Adrenal gland (tissue), 5 donors: Measurements from ENCODE around the gene SYT1.

ENCODE experiments used
- POLR2A ChIP-seq, 2 donors: fragments of 450-650 bp; IDR thresholded peaks; one replicate each; pipeline ENCODE4 v1.6.1; 2017; ENCODE audit warnings: antibody characterized with exemption in 2 of 2, mild to moderate bottlenecking in 2 of 2, moderate library complexity in 1 of 2
- TF ChIP-seq, protein P1 (sequence below), 6 experiments: fragments of 450-650 bp in 4 of 6; fragments of 200-600 bp in 2 of 6; sonication (generic) in 1 of 6; IDR thresholded peaks; 1 replicate in 5 of 6; 2 replicates in 1 of 6; pipeline versions ENCODE4 v1.5.1 to v1.8.0; 2016 to 2021; ENCODE audit warnings: antibody characterized with exemption in 6 of 6, mild to moderate bottlenecking in 2 of 6, moderate library complexity in 1 of 6
- donor health status: DM: no; HTN: no; CAD: no.

DNA sequence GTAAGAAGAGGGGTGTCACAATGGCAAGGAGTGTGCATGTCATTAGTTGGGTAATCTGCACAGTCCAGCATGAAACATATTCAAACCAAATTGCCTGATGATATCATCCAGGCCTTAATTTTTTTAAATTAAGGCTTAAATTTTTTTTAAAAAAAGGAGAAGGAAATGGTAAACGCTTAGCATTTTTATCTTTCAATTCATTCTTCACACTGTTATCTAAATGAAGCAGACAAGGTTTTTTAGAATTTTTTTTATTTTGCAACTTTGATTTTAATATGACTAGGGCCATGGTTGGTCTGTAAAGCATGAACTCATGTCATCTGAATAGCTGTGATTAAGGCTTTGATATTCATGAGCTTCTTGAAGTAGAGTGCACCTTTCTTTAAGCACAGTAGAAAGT is 362.5 kb downstream of the SYT1 start:
- TF ChIP-seq, protein P1, sequence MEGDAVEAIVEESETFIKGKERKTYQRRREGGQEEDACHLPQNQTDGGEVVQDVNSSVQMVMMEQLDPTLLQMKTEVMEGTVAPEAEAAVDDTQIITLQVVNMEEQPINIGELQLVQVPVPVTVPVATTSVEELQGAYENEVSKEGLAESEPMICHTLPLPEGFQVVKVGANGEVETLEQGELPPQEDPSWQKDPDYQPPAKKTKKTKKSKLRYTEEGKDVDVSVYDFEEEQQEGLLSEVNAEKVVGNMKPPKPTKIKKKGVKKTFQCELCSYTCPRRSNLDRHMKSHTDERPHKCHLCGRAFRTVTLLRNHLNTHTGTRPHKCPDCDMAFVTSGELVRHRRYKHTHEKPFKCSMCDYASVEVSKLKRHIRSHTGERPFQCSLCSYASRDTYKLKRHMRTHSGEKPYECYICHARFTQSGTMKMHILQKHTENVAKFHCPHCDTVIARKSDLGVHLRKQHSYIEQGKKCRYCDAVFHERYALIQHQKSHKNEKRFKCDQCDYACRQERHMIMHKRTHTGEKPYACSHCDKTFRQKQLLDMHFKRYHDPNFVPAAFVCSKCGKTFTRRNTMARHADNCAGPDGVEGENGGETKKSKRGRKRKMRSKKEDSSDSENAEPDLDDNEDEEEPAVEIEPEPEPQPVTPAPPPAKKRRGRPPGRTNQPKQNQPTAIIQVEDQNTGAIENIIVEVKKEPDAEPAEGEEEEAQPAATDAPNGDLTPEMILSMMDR (IDR thresholded peaks at IDR 0.05) = no peak
- TF ChIP-seq POLR2A (IDR thresholded peaks at IDR 0.05) = no peak
